DND-41 (cell line): Measurements from ENCODE around the gene ANO1.

Source experiments
- ATAC-seq: fragments of 200-7000 bp; cut with Tn5 transposase; 3 replicates; pipeline ENCODE4 v1.9.1; 2021; ENCODE audit warnings: low read depth; ENCODE audit not compliant: insufficient read depth
- DNase-seq: peaks from one replicate; pipeline ENCODE4 v3.0.0-alpha.2; 2020
- H2AFZ ChIP-seq: 2 replicates; pipeline ENCODE4 v1.6.0; 2012; ENCODE audit warnings: low read depth, low read length
- H3K27ac ChIP-seq: 2 replicates; pipeline ENCODE4 v1.5.1; 2012; ENCODE audit warnings: low read length, inconsistent platforms
- H3K27me3 ChIP-seq: fragments of 200-600 bp; sonication (generic); 2 replicates; pipeline ENCODE4 v1.6.0; 2012; ENCODE audit warnings: low read length, mild to moderate bottlenecking, inconsistent platforms; ENCODE audit not compliant: insufficient read depth, poor library complexity
- H3K36me3 ChIP-seq: 2 replicates; pipeline ENCODE4 v1.5.1; 2012; ENCODE audit warnings: low read length, inconsistent platforms; ENCODE audit not compliant: insufficient read depth
- H3K4me1 ChIP-seq: 2 replicates; pipeline ENCODE4 v1.5.1; 2012; ENCODE audit warnings: mild to moderate bottlenecking, low read length; ENCODE audit not compliant: insufficient read depth
- H3K4me2 ChIP-seq: 2 replicates; pipeline ENCODE4 v1.6.0; 2012; ENCODE audit warnings: mild to moderate bottlenecking, moderate library complexity, low read length, inconsistent platforms; ENCODE audit not compliant: insufficient read depth
- H3K4me3 ChIP-seq, 2 experiments: fragments of 200-600 bp in 1 of 2; shearing (Covaris generic) in 1 of 2; 2 replicates each; pipeline ENCODE4 v1.5.1; 2012 to 2016; ENCODE audit warnings: inconsistent platforms in 2 of 2, low read length in 2 of 2, mild to moderate bottlenecking in 2 of 2, low read depth in 1 of 2, moderate library complexity in 1 of 2
- H3K79me2 ChIP-seq: 2 replicates; pipeline ENCODE4 v1.6.0; 2012; ENCODE audit warnings: low read length, inconsistent platforms; ENCODE audit not compliant: insufficient read depth
- H3K9ac ChIP-seq: 2 replicates; pipeline ENCODE4 v1.6.0; 2012; ENCODE audit warnings: low read depth, mild to moderate bottlenecking, inconsistent platforms, low read length, moderate library complexity
- H3K9me3 ChIP-seq: 2 replicates; pipeline ENCODE4 v1.5.1; 2012; ENCODE audit warnings: low read length, moderate library complexity, mild to moderate bottlenecking, inconsistent platforms; ENCODE audit not compliant: insufficient read depth, severe bottlenecking
- H4K20me1 ChIP-seq: 2 replicates; pipeline ENCODE4 v1.6.0; 2012; ENCODE audit warnings: low read length; ENCODE audit not compliant: insufficient read depth
- CTCF ChIP-seq: IDR thresholded peaks from 2 replicates; pipeline ENCODE4 v1.5.1; 2012; ENCODE audit warnings: borderline replicate concordance, low read length, moderate library complexity, mild to moderate bottlenecking; ENCODE audit not compliant: poor library complexity, severe bottlenecking; ENCODE audit errors: extremely low read depth
- EZH2 ChIP-seq: IDR thresholded peaks from 3 replicates; pipeline ENCODE4 v1.6.1; 2012; ENCODE audit warnings: borderline replicate concordance, low read depth, mild to moderate bottlenecking, moderate library complexity, low read length, inconsistent platforms; ENCODE audit not compliant: severe bottlenecking

The ANO1 gene

DNA sequence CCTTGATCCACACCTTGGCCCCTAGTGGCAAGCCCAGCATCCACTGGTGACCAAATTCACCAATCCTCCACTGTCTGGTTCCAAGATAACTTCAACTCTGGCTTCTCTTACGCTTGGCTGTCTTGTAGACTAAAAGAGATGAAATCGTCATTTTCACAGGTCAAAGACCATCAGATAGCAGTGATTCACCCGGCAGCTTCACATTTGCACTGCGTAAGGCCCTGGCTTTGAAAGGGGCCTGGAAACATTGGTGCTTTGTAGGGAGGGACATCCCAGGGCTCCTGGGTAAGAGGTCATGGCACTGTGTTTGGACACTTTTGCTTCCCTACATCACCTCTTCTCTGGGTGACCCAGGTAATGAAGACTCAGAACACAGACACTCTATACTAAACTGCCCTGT is 94.9 kb downstream of the ANO1 start:
- no peak overlapping the region for H3K4me2 ChIP-seq
- ATAC-seq: no peak
- no peaks in the 10 kb centered on the region for H3K79me2 ChIP-seq
- no peak overlapping the region for H3K27ac ChIP-seq
- DNase-seq: no peak
- peaks cover 5% of the 10 kb centered on the region for H3K27me3 ChIP-seq
- no peak overlapping the region for H3K9ac ChIP-seq
- no peaks in the 10 kb centered on the region for H3K9me3 ChIP-seq
- no peak overlapping the region for H2AFZ ChIP-seq
- no peak overlapping the region for H3K4me3 ChIP-seq
- no peaks in the 10 kb centered on the region for H4K20me1 ChIP-seq
- no peaks in the 10 kb centered on the region for H3K36me3 ChIP-seq
- no peaks in the 10 kb centered on the region for H3K4me1 ChIP-seq
- TF ChIP-seq CTCF: no peak
- TF ChIP-seq EZH2: no peak

GRCh38 chr11:70174547-70175235 is 96.6 kb downstream of the ANO1 start:
- Histone ChIP-seq H3K36me3 (no peaks in the 10 kb centered on the region), H3K9ac (no peak overlapping the region), H3K4me3 (no peak overlapping the region), H3K27me3 (peaks cover 5% of the 10 kb centered on the region), H3K4me2 (no peak overlapping the region), H3K9me3 (no peaks in the 10 kb centered on the region), H3K79me2 (no peaks in the 10 kb centered on the region), H3K27ac (no peak overlapping the region), H4K20me1 (no peaks in the 10 kb centered on the region), H3K4me1 (no peaks in the 10 kb centered on the region), H2AFZ (no peak overlapping the region)
- DNase-seq: no peak
- ATAC-seq: no peak
- TF ChIP-seq EZH2: no peak
- TF ChIP-seq CTCF: no peak

GRCh38 chr11:70175236-70175698 is 97.2 kb downstream of the ANO1 start:
- no peak overlapping the region for H3K9ac ChIP-seq
- no peak for ATAC-seq
- no peak overlapping the region for H2AFZ ChIP-seq

More at GRCh38 chr11:70175236-70175698, 97.2 kb downstream of the ANO1 start:
- H3K9me3 ChIP-seq: no peaks in the 10 kb centered on the region
- no peaks in the 10 kb centered on the region for H3K4me1 ChIP-seq
- peaks cover 5% of the 10 kb centered on the region for H3K27me3 ChIP-seq
- no peak overlapping the region for H3K27ac ChIP-seq
- no peak overlapping the region for H3K4me2 ChIP-seq
- no peak for DNase-seq
- H3K36me3 ChIP-seq: no peaks in the 10 kb centered on the region
- TF ChIP-seq EZH2: no peak
- TF ChIP-seq CTCF: no peak
- no peaks in the 10 kb centered on the region for H3K79me2 ChIP-seq
- no peak overlapping the region for H3K4me3 ChIP-seq
- H4K20me1 ChIP-seq: no peaks in the 10 kb centered on the region
